Occipital lobe (tissue), 2 donors: ENCODE measurements around the gene VARS2. TPM values are rescaled to one million over a fixed set of nuclear protein-coding genes. Genes with fewer than 3 reads are reported as not detected.

ENCODE experiments used
- DNase-seq: peaks from one replicate; lab custom pipeline; 2025; lab: John Stamatoyannopoulos, UW
- total RNA-seq: library from RNA; depleted of rRNA; stranded (reverse); fragments of >200 nt; gene quantifications from one replicate; pipeline ENCODE4 v1.2.3, GENCODE V29; 2014

Gene VARS2
- total RNA-seq, 1 donor from 2014 or later, result 31.2 TPM

DNA sequence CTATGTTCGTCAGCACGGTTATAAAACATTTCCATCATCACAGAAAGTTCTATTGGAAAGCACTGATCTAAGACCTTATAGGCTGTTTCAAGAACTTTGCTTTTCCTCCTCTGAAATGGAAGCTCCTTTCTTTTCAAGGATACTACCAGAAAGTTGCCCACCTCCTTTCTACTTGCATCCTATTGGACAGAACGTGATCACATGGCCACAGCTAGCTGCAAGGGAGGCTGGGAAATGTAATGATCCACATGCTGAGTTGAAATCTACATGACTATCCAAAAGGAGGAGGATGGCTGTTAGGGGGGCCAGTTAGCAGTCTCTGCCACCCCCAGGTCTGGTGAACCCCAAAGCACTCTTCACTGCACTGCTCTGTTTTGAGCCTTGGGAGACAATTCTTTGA lies 14.6 kb downstream of the VARS2 start:
- DNase-seq, result no peak

DNA sequence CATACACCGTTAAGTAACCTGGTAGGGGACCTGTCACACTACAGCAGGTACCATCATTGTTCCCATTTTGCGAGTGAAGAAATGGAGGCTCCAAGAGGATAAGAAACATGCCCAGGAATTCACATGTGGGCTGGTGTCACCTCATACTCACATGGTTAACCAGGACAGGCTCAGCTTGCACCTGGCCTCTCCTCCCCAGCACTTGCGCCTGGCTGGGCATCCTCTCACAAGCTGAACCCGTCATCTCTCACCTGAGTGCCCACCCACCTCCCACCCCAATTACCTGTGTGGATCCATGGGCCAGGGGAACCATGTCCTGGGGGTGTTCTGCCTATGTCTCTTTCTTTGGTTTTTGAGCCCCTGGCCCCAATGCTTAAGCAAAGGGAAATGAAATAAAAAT lies 16.5 kb downstream of the VARS2 start:
- DNase-seq, result no peak

DNA sequence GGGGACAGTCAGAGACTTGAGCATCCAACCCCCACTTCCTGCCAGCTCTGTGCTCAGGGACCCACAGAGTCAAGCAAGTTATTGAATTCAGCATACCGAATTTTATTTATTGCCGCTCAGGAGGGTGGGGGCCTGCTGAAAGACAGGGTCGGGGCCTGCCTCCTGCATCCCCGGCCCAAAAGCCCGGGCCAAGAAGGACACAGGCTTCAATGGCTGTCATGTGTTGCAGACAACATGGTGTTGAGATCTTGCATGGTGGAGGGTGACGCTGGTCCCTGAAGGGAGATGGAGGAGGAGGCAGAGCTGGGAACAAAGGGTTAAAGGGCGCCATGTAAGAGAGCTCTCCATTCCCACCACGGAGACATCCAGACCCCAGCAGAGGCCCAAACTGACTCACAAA lies 17.2 kb downstream of the VARS2 start:
- DNase-seq, result no peak

DNA sequence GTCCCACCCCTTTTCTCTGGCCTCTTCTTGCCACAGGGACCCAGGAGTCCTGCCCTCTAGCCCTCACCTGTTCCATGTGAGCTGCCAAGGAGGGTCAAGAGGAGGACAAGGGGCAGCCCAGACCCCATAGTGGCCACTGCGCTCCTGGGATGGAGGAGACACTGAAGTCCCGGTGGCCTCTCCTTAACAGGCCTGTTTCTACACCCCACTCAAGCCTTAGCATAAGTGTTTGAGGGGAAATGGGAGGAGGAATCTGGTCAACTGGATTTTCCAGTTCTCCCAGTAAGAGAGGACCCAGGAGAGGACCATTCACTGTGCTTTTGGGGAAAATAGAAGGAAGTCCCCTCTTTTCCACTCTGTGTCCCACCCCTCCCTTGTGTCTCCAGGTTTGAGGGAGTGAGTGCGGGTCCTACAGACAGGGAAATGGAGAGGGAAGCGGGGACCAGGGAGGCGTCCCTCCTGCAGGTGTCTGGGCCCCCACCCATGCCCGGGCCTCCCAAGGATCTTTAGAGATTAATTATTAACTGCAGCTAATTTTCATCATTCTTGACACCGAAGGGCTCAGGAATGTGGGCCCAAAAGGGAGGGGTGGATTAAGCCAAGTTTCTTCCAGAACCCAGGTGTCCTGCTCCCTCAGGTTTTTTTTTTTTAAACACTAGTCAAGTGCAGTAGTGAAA lies 18.1 kb downstream of the VARS2 start, which contains the start of gene SFTA2:
TSS of gene SFTA2 (minus strand) at position 202 of the 677 bp plus-strand sequence. CDS start at position 128, 74 bp downstream.
- DNase-seq, result no peak

DNA sequence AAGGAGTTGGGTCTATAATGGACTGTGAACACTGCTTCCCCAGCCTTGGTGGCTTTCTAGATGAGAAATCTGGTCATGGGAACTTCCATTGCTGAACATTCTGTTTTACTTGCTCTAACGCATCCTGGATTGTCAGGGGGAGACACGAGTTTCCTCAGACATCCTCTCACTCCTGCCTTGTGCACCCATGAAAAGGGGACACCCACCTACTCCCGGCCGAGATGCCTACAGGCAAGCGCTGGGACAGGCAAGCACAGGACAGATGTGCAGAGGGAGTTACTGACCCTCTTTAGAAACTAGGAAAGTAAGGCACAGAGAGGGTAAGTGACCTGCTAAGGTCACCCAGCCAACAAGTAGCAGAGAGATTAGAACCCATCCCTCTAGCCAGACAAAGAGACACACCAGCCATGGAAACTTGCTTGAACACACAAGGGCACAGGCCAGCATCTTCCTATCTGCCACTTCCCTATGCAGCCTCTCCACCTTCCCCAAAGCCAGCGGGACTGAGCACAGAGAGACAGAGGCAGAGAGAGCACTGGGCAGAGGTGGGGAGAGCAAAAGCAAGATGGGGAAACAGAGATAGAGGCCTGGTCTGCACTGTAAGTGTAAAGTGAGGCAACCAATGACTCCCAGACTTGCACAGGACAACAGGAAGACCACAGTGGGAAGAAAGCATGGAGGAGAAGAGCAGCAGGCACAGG lies 18.8 kb downstream of the VARS2 start:
- no peak for DNase-seq

DNA sequence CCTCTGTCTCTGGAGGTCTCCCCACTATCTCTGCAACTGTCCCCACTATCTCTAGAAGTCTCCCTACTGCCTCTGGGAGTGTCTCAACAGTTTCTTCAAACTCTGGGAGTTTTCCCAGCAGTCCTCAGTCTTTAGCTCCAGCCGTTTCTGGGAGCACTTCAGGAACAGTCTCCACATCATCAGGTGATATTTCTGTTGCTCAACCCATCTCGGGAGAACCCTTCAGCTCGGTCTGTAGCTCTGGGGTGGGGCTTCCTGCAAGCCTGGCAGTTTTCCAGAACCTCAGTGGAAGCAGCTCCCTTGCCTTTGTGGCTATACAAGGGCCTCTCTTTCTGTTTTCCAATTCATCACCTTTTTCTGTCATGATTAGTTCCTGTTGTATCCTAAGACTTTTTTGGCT lies 21.0 kb downstream of the VARS2 start:
- no peak for DNase-seq

DNA sequence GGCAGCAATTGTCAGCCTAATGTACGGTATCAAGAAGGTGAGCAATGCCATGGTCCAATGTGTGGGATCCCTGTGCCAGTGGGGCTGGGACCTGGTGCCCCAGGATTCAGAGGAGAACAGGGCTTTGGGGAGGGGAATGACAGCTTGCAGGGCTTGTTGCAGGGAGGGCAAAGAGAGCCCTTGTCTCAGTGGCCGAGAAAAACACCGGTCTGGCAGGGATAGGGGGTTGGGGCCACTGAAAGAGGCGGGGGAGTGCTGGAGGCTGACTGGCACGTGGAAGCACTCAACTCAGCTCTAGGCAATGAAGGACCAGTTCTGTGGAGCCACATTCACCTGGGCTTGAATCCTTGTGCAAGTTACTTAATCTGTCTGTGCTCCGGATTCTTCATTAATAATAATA lies 23.2 kb downstream of the VARS2 start:
- no peak for DNase-seq

DNA sequence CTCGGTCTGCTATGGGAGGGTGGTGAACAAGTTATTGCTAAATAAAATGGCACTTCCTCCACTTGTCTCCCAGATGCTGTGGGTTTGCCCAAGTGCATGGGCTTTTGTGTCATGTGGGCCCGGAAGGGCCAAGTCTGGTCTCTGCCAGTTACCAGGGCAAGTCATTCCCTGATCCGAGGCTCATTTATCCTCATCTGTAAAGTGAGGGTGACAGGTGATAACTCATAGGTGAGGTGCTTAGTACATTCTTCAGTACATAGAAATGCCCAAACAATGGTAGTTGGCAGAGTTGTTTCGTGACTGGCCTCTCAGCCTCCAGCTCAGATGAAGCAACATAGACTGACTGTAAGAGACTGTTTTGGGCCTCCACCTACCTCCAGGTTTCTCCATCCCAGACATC lies 24.7 kb downstream of the VARS2 start:
- no peak for DNase-seq

DNA sequence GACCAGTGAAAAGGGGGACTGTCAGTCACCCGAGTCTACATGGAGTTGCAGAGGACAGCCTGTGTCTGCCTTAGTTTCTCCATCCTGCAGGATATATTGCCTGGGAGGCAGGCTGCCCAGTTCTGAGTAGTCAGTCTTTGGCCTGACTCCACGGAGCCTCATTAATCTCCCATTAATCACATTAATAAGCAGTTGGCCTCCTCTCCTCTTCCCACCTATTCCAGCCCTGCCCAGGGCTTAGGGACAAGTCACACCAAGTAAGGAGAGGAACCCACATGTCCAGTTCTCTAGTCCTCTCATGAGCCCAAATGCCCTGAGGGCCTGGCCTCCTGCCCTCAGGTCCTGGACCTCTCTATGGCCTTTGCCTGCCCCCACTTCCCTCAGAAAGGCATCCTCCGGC lies 25.4 kb downstream of the VARS2 start:
- no peak for DNase-seq

DNA sequence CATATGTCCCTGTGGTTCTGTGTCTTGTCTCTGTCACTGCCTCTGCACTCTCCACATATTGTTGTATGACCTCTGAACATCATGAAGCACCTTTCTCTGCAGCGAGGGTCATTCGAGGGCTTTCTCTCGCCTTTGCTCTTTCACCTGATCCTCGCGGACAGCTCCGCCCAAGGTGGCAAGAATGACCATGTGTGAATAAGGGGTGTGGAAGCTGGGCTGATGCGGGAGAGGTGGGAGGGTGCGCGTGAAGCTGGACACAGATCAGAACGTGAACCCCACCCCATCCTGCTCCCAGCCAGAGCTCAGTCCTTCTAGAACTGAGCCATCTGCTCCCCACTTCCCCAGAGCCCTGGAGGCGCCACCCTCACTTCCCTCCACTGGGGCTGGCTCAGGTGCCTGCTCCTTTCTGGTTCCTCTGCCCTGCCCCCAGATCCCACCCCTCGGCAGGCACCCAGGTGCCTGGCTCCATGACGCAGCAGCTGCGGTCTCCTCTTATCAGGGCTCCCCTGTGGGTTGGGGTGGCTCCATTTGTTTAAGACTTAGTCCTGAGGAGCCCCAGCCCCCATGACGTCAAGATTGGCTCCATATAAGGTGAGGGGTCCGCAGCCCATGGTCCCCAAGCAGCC lies 26.4 kb downstream of the VARS2 start, which contains the start of gene MUCL3:
TSS of gene MUCL3 (plus strand) at position 613 of the 626 bp plus-strand sequence. CDS start 27 bp downstream, outside the sequence.
- DNase-seq, result no peak

DNA sequence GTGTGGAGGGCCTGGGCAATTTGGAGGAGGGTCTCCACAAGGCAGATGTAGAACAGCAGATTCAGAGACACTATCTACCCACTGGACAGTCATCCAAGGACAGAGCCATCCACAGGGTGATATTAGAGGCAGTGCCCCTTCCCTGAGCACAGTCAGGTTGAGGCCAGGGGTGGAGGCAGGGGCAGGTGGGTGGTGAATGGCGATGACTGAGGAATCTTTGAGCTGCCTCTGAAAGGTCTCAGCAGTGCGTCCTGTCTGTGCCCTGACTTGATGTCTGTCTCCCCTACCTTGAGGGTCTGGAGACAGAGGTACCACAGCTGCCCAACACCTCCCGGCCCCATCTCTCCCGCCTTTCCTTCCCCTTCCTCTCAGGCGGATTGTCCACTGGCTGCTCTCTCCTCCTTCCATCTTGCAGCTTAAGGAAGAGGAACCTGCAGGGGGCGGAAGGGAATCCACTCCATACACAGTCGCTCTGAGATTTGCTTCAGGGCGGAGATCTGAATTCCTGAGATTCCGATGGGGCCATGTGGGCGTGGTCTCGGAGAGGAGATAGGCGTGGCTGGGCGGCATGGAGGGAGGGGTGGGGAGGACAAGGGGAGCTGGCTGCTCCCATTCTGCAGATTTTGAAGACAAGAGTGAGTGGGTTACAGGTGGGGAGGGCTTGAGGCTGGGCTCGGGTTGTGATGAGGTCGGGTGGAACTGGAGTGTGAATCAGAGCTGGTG lies 28.5 kb downstream of the VARS2 start:
- DNase-seq, result no peak

DNA sequence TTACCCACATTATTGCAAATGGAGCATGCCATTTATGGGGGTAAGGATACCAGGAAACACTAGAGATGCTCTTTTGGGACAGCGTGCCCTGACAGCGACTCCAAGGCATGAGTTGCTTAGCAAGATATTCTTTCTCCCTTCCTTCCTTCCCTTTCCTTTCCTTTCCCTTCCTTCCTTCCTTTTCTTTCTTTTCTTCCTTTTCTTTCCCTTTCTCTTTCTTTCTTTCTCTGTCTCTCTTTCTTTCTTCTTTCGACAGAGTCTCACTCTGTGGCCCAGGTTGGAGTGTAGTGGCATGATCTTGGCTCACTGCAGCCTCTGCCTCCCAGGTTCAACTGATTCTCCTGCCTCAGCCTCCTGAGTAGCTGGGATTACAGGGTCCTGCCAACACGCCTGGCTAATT lies 30.0 kb downstream of the VARS2 start:
- DNase-seq, result no peak

DNA sequence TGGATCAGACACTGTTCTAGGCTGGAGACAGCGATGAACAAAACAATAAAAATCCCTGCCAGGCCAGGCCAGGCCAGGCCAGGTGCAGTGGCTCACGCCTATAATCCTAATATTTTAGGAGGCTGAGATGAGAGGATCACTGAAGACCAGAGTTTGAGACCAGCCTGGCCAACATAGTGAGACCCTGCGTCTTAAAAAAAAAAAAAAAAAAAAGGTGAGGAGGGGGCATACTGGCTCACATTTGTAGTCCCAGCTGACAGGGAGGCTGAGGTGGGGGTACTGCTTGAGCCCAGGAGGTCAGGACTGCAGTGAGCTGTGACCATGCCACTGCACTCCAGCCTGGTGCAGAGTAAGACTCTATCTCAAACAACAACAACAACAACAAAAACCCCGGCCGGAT lies 31.2 kb downstream of the VARS2 start:
- DNase-seq, result no peak

DNA sequence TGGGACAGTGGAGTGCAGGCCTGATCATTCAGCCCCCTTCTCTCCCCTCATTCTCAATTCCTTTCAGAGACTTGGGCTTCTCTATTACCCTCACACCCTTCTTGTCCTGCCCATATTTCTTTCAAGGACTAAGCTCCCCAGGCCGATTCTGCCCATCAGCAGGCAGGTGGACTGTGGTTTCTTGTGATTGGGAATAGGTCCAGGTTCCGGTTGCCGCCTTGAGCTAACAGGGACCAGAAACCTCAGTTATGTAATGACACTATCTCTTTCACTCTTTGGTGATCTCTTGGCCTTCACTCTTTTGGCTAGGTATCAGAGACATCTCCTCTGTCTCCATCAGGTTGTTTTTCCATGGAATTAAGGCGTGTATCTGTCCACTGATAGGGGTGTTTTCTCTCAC lies 33.2 kb downstream of the VARS2 start:
- no peak for DNase-seq

DNA sequence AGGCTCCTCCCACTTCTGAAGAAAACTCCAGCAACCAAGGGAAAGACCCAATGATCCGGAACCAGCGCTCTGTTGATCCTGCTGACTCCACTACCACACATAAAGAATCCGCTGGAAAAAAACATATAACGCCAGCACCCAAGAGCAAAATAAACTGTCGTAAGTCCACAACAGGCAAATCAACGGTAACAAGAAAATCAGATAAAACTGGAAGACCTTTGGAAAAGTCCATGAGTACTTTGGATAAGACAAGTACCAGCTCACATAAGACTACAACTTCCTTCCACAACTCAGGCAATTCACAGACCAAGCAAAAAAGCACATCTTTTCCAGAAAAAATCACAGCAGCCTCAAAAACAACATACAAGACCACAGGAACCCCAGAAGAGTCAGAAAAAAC lies 34.8 kb downstream of the VARS2 start:
- no peak for DNase-seq

DNA sequence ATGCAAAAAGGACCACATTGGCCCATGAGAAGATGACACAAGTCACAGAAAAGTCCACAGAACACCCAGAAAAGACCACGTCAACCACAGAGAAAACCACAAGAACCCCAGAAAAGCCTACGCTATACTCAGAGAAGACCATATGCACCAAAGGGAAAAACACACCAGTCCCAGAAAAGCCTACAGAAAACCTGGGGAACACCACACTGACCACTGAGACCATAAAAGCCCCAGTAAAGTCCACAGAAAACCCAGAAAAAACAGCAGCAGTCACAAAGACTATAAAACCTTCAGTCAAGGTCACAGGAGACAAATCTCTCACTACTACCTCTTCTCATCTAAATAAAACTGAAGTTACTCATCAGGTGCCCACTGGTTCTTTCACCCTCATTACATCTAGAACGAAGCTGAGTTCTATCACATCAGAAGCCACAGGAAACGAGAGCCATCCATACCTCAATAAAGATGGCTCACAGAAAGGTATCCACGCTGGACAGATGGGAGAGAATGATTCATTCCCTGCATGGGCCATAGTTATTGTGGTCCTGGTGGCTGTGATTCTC lies 38.0 kb downstream of the VARS2 start:
- DNase-seq, result no peak

DNA sequence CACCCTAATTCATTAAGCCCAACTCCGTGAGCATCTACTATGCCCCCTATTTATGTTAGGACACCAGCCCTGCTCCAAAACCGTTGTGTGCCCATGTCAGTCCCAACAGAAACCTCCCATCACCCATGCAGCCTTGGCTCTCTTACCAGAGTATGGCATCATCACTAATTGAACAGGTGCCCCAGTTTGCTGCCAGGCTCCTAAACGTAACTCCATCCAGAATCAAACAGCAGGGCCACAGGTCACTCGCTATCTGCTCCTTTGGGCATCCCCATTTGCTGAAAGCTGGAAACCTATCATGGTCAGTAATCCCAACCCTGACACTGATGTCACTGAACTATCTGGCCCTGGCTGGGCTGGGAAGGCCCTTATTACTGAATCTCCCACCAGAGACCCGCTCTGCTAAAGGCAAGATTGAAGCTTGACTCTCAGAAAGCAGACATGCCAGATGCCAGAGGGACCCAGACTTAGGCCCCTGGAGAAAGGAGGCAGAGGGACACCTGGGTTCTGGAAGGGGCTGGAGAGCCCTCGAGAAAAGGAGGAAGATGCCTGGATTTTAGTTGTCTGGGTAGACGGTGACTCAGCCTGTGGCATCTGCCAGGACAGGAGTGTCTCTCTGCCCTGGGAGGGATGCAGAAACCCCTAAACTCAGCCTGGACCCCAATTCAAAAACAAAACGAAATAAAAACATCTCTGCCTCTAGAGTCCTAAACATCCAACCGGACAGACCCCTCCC lies 40.8 kb downstream of the VARS2 start:
- no peak for DNase-seq

DNA sequence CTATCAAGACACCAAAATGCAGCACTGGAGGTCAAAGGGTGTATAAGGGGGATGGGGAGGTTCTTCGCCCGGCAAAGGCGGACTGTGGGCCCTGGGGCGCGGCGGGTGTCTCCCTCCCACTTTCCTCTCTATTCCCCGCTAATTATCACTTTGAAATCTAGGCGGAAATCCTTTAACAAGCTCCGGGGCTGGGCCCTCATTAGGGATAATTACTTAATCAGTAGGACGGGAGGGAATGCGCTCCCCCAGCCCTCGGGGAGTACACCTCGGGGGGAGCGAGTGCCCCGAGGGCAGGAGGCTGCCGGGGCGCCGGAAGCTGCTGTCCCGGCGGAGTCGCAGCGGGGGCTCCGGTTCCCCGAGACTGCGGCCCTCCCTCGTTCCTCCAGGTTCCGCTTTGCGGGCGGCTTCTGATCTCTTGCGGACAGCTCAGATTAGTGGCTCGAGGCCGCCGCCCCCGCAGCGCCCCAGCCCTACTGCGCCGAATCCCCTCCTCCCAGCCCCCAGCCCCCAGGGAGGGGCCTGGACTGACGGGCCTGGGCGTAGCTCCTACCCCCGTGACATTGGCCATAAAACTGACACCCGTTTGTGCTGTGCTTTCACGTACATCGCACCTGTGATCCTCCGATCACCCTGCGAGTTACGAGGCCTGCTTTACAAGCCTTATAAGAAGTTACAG lies 41.5 kb downstream of the VARS2 start:
- no peak for DNase-seq

DNA sequence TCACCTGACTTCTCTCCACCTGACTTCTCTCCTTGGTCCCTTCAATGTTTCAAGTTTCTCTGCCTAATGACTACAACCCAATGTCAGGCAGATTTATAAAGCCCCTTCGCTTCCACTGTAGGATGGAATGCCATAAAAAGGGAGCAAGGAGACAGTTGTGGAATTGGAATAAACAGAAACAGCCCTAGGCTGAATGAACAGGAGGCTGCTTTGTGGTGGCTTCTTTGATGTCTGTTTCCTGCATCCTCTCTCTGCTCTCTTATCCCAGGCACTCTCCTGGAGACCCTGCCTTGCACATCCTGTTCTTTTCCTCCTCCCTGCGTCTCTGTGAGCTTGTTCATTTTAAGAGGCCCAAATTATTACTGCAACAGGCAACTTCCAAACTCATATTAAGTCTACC lies 43.7 kb downstream of the VARS2 start:
- DNase-seq, result no peak

DNA sequence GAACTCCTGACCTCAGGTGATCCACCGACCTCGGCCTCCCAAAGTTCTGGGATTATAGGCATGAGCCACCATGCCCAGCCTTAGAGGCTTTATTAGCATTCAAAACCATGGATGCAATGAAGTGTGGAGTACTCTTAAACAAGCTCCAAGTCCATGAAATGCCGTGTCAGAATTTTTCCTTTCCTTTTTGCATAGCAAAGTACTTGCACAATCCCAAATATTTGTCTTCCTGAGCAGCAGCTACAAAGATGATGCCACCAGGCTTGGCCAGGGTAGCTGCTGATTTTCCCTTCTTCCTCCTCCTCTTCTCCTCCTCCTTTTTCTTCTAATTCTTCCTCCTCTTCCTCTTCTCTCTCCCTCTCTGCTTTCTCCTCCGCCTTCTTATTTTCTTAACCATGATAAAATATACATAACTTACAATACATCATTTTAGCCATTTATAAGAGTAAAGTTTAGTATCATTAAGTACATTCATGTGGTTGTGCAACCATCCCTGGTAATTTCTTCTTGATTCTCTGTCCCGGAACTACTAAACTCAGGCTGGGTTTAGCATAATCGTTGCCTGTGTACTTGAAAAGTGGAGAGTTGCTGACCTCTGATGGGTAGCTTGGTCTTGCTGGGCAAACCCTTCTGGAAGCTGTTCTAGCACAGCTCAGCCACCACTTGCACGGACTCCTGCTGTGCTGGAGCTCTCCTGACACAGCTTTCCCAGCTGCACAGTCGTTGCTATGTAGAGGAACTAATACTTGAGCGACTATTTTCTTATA lies 47.1 kb downstream of the VARS2 start:
- no peak for DNase-seq
